HG02981 (cell line): ENCODE measurements around the gene RRP1.

ENCODE experiments used
- ATAC-seq: cut with Tn5 transposase; IDR thresholded peaks from one replicate; pipeline ENCODE4 v1.9.1; 2021; ENCODE audit warnings: mild to moderate bottlenecking, moderate library complexity; ENCODE audit not compliant: unreplicated experiment

Gene RRP1

DNA sequence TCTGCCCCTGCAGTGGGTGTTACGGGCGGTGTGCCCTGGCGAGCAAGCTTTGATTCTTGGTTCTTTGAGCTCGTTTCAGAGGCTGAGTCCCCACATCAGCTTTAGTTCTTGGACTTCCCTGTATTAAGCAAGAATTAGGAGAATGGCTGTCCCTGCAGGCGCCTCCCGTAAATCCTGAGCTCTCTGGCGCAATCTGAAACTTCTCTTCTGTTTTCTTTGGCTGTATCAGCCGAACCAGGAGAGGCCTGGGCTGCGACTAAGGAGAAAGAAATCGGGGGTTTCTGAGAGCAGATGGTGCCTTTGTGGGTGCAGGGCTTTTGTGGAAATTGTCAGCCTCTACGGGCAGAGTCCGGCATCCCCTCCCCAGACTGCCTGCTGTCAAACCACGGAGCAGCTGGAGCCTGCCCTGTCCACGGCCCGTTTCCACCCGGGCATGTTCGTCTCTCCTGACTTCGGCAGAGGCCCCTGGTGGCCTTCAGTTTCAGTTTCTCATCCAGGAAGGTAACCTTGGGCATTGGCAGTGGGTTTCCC is 31.2 kb upstream of the RRP1 start:
- no peak for ATAC-seq

DNA sequence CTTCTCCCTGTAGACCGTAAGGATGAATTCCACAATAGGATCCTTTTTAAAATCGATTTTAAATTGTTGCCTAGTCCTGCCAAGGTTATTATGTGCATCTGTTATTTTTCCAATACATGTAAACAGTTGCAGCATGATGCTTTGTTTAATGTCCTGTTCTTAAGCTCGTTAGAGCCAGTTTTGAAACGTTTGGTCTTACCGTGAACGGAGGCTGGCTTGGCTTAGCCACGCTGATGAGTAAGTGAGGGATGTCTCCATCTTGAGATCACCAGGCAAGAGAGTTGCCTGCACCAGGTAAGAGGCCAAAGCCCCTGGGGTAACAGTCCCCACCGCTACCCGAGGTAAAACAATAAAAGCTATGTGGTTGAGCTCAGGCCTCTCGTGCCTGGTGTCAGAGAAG is 30.6 kb upstream of the RRP1 start:
- ATAC-seq = no peak

DNA sequence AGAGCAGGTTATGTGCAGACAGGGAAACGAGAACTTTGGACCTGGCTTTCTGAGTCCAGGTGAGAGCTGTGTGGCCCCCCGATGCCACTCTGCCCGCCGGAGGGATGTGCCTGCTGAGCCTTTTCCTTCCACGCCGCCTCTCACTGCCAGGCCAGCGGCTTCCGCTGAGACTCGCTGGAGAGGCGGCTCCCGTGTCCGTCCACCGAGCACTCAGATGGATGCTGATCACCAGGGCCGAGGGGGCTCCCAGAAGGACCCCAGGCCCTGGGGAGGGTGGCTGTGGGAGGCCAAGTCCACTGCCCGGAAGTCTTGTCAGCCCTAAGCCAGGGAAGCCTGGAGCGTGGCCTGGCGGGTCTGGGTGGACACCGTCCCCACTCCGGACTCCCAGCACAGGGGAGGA is 29.7 kb upstream of the RRP1 start:
- no peak for ATAC-seq

DNA sequence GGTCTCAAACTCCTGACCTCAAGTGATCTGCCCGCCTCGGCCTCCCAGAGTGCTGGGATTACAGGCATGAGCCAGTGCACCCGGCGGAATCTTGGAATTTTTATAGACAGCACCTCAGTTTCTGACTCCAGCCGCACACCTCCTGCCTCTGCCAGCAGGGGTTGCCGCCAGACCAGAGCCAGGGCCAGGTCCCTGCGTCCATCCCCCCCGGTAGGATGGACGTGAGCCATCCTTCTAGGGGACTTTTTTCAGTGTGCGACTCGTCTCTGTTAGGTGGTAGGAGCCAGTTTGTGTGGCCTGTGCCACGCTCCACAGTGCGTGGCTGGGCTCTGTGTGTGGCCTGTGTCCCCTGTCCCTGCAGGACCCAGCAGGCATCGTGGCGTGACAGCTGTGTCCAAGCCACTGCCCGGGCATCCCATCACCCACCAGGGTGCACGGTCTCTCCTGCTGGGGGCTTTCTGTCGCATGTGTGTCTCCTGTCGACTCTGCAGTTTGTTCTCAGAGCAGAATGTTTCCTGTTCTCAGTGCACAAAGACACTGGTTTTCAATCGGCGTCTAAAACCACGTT is 28.9 kb upstream of the RRP1 start:
- ATAC-seq = no peak

DNA sequence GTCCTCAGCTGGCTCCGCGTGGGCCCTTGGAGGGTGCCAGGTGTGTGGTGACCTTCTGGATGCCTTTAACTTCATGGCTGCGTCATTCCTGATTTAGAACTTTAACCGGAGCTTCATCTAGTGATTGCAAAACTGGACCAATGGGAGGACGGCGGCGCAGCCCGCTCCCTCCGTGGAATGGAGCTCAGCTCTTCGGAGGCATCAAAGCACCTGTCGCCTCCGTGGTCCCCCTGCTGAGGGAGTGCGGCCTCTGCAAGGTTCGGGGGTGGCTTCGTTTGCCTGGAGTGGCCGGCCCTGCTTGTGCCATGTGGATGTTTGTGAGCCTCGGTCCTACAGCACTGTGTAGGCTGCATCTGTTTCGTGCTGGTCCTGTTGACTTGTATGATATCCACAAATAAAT is 27.5 kb upstream of the RRP1 start:
- ATAC-seq = no peak

DNA sequence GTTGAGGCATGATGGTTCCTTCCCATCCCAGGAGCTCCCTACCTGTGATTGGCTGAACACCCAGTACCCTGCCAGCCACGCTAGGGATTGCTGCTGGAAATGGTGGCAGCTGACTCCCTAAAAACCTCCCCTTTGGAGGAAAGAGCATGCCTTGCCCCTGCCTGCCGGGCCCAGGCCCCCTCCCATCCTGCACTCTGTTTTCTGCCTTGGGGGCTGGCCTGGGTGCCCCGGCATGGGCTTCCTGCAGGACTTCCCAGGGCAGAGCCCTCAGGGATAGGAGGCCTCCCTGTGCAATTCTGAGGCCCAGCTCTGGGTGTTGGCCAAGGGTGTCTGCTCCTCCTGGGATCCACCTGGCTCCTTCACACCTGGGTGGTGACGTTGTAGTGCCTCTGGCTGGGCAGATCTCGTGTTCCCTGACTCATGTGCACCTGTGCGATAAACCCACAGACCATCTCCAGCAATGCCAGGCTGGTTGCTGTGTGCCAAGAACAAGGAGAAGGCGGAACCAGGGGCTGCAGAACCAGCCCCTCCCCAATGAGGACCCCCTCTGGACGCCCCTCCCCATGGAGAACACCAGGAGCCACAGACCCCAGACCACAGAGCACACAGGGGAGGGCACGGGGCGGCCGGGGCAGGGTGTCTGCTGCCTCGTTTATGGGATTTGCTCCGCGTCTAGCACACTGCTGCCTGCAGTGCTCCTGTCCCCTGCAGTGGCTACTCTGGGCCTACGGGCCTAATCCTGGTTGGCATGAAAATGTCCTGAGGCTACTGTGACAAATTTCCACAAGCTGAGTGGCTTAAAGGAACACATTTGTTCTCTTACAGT is 26.9 kb upstream of the RRP1 start:
- no peak for ATAC-seq

DNA sequence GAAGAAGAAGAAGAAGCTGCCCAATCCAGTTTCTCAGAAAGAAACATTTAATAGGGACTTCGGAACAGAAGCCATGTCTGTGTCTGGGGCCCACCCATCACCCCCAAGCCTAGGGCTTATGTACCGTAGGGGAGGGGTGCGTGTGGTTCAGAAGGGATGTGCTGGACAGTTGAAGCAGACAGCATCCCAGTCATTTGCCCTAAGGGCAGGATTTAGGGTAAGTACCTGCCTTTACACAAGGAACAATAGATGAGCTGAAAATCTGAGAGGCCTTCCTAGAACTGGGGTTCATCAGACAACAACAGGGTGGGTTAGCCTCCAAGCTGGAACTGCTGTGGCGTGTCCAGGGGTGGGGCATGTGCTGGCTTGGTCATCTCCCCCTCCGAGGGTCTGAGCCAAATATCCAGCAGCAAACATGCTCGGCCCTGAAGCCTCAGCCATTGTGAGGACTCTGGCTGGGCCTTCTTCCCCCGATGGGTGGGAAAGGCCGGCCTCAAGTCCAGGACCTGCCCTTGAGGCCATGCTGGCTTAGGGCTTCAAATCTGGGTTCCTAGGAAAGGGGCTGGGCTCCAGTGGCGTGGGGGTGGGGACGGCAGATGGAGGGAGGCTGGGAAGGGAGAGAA is 25.4 kb upstream of the RRP1 start:
- no peak for ATAC-seq

DNA sequence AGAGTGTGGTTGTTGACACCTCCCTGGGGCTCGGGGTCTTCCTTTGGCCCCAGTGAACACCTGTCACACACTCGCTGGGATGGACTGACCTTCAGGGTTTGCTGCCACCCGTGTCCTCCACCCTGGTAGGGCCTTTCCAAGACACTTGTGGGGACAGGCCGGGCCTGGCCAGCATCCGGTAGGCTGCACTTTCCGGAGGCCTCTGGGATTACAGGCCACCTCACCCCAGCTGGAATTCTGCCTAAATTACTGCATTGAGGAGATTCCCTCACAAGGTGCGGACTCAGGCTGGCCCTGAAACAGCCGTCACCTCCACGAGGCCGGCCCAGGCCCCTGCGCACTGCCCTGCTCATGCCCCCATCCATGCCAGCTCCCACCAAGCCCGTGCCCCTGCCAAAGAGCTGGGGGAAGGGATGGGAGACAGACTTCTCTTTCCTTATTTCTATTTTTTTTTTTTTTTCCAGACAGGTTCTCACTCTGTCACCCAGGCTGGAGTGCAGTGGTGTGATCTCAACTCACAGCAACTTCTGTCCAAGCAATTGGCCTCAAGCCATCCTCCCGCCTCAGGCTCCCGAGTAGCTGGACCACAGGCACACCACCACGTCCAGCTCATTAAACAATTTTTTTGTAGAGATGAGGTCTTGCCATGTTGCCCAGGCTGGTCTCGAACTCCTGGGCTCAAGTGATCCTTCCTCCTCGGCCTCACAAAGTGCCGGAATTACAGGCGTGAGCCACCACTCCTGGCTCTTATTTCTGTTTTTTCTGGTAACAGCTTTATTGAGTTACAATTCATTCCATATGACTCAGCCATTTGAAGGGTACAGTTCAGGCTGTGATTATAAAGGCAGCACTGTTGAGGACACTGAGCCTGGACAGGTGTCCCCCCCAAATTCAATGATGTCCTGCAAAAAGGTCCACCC is 24.5 kb upstream of the RRP1 start:
- no peak for ATAC-seq

DNA sequence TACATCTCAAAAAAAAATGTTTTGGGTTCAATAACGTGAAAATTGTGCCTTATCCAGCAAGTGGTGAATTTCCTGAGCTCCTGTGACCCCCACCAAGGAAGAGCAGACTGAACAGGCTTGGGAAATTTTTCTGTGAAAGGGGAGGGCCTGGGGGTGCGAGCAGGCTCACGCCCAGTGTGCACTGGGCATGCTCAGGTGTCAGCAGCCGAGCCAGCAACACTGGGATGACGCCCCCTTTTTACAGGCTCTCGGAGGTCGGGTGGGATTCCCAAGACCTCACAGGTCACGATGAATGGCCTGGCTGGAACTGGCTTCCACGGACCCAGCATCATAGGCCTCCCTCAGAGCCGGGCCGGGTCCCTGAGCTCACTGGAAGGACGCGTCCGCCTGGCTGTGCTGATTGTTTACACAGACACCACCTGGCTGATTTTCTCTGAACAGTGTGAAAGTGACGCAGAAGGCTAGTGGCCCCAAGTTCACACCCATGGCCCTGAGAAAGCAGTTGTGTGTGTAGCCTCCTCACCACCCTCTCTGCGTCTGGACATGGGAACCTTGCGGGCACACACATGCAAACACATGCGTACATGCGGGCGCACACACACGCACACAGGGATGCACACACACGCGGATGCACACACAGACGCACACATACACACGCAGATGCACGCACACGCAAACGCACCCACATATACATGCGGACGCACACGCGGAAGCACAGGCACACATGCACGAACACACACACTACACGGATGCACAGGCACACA is 22.5 kb upstream of the RRP1 start:
- no peak for ATAC-seq

DNA sequence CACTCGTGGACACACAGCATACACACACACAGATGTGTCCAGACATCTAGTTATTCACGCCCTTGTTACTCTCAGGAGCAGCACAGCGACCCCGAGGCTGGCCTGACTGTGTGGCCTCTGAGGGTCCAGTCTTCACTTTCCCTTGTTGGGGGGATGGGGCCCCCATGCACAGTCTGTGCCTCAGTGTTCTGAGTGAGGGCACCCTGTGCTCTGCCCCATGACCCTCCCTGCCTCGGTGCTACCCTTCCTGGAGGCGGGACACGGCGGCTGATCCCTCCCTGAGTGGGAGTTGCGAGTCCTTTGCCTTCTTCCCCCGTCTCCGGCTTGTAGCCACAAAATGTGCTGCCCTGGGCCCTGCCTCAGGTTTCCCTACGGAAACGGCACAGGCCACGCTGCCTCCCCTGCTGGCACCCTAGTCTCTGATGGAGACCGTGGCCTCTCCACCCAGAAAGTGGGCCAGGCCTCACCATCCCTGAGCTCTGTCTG is 21.8 kb upstream of the RRP1 start:
- no peak for ATAC-seq

DNA sequence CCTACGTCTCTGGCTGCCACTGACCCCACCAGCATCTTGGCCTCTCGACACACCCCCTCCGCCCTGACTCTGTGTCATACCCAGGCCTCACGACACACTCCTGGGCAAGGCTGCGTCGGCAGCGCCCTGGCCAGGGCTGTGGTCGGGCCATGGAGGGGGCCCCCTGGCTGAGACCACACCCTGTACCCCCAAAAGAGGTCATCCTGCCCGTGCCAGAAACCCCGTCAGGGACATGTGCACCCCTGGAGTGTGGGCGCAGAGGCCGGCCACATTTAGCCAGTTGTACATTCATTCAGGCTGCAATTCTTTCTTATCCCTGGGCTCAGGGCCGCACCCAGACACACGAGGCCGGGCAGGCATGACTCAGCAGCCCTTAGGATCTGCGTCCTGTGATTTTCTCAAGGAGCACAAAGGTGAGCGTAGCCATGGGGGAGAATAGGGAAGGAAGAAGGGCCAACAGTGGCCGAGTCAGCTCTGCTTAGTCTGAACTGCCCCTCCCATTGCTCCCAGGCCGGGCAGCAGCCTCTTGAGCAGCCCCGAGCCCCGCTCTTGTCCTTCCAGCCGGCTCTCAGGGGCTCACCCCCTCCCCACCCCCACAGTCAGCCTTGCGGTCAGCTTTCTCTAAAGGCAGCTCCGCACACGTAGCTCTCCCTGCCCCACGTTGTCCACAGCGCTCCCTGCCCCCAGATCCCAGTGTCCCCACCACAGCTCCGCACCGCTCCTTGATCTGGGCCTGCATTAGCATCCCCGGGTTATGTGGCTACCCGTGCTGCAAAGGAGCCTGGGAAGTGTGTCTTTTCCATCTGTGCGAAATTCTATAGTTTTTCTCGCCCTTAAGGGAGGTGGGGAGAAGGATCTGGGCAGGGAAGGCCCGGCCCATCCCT is 21.2 kb upstream of the RRP1 start:
- no peak for ATAC-seq

DNA sequence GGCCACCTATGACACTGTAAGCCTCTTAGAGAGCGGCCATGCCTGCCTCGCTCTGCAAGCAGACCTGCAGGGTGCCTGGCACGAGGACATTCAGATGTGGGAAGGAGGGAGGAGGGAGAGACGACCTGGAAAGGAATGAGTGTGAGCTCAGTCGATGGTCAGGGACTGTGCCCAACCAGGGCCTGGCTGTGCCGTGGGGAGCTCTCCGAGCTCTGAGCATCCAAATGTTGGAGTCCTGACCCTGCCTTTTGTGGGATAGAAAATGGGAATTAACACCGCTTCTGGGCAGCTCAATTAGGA is 20.6 kb upstream of the RRP1 start:
- no peak for ATAC-seq

DNA sequence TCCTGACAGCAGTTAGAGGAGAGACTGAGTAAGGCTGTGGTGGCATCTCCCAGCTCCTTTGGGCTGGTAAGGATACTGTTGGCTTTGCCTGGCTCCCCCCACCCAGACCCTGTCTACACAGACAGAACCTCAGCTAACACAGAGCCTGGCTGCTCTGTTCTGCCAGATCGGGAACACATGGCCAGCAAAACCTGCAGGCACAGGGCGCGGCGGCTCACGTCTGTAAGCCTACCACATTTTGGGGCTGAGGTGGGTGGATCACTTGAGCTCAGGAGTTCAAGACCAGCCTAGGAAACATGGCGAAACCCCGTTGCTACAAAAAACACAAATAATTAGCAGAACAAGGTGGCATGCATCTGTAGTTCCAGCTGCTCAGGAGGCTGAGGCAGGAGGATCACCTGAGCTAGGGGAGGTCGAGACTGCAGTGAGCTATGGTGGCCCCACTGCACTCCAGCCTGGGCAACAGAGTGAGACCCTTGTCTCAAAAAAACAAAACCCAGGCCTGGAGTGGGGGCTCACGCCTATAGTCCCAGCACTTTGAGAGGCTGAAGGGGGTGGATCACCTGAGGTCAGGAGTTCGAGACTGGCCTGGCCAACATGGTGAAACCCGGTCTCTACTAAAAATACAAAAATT is 19.9 kb upstream of the RRP1 start:
- ATAC-seq = no peak

DNA sequence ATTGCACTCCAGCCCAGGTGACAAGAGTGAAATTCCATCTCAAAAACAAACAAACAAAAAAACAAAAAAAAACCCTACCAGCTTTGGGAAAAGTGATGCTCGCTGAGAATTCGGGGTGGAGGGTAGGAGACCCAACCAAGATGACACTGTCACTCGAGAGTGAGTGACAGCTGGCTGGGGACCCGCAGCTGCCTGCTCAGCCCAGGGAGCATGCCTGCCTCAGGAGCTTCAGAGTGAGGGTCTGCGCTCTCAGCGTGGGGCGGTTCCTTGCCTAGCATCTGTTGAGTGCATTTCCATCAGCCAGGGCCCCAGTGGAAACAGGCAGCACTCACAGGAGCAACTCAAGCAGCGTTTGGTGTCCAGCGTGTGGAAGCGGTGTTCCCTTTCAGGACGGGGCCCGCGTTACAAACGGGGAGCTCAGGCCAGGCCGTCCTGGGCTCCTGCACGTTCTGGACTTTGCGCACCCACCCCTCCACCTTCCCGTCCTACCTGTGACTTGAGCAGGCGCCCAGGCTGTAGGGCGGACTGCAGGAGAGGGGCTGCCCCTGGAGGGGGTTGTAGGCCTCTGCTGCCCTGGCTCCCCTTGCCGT is 19.2 kb upstream of the RRP1 start:
- no peak for ATAC-seq

DNA sequence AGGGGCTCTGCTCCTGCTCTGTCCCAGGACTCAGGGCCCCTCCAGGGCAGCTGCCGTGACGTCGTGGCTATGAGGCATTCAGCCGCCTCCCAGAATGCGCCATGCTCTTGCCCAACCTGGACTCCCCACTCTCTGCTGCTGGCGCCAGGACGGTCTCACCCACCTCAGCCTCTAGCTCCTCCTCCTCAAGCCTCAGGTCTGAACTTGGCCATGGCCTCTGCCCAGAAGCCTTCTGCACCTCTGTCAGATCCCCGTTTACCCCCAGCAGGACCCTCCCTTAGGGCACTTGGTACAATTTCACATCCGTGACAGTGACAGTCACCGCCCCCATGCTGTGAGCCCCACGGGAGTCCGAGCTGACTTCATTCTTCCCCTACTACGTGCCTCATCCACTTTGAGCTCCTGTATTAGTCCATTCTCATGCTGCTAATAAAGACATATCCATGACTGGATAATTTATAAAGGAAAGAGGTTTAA is 18.1 kb upstream of the RRP1 start:
- ATAC-seq = no peak

DNA sequence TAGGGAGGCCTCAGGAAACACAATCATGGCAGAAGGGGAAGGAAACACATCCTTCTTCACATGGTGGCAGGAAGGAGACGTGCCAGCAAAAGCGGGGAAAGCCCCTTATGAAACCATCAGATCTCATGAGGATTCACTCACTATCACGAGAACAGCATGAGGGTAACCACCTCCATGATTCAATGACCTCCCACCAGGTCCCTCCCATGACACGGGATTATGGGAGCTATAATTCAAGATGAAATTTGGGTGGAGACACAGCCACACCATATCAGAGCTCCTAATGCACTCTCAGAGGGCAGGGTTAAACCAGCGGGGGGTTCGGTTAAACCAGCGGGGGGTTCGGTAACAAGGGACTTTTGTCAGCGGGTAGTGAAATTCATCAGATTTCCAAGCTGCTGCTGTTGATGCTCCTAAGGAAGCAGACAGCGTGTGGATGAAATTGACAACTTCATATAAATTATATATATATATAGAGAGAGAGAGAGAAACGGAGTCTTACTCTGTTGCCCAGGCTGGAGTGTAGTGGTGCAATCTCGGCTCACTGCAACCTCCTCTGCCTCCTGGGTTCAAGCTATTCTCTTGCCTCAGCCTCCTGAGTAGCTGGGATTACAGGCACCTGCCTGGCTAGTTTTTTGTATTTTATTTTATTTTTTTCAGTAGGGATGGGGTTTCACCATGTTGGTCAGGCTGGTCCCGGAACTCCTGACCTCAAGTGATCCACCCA is 17.5 kb upstream of the RRP1 start:
- ATAC-seq = no peak

DNA sequence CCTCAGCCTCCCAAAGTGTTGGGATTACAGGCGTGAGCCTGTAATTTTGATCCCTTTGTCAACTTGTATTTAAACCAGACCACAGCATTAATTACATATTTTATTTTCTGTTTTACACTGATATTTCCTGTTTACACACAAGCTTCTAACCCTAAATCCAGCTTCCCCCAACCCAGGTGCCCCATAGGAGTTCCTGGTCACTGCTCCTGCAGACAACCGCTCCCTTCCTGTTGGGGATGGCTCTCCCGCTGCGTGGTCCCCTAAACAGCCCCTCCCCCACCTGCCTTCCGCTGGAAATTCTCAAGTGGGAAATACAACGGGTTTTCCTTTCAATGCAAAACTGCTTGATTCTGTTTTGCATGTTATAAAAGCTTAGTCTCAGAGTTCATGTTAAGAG is 17.0 kb upstream of the RRP1 start:
- no peak for ATAC-seq

DNA sequence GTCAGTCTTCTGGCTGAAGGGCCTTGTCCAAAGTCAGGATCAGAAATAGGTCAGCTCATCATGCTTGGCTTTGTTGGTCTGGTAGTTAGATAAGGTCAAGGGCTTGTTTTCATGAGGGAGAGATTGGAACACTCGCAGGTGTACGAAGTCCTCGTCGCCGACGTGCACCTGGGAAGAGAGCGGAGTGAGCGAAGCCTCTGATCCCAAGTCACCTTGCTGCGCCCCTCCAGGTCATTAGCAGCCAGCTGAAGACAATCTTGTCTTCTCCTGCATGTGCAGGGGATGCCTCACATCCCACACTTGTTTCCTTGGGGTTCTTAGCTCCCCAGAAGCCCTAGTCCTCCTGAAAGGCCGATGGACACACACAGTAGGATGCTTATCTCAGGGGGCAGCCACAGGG is 15.2 kb upstream of the RRP1 start:
- ATAC-seq = no peak
